ENCODE results near the gene NOD2. TPM values are rescaled to one million over a fixed set of nuclear protein-coding genes. Genes with fewer than 3 reads are reported as not detected.

The NOD2 gene
- total RNA-seq, 1 experiment from 2014 or later, result 0.17 TPM

GRCh38 chr16:50680556-50680893 lies 12.9 kb upstream of the NOD2 start:
- H3K4me1 Mint-ChIP-seq, result no peaks in the 10 kb centered on the region
- no peaks in the 10 kb centered on the region for H3K36me3 Mint-ChIP-seq (ENCODE audit: insufficient read depth in 1 of 3, low read depth in 3 of 3)
- no CpG with 5 or more reads among the region's 3 CpGs for WGBS (ENCODE audit: extremely low coverage, insufficient read length, low lambda C conversion rate)
- Histone ChIP-seq H3K4me2 (ENCODE audit: insufficient read depth, insufficient read length, low read length) (no peak overlapping the region), H2BK120ac (ENCODE audit: low read depth, low read length, poor library complexity, severe bottlenecking) (no peak overlapping the region), H3K14ac (ENCODE audit: insufficient read depth, low read length) (no peak overlapping the region), H2BK12ac (ENCODE audit: insufficient read length, low read depth, low read length) (no peak overlapping the region), H3K9ac (ENCODE audit: extremely low read depth, insufficient read length, low read length) (no peak overlapping the region), H3K23ac (ENCODE audit: insufficient read length, low read depth, low read length) (no peak overlapping the region), H3K56ac (ENCODE audit: insufficient read length, low read depth, low read length) (no peak overlapping the region), H3K9me3 (ENCODE audit: control insufficient read depth, low read depth, low read length) (no peaks in the 10 kb centered on the region), H3K79me1 (ENCODE audit: insufficient read depth, low read depth, low read length, poor library complexity, severe bottlenecking) (no peaks in the 10 kb centered on the region), H2BK5ac (ENCODE audit: insufficient read length, low read length) (no peak overlapping the region), H4K5ac (ENCODE audit: insufficient read length, low read depth, low read length) (no peak overlapping the region), H3T11ph (ENCODE audit: low read length) (no peak overlapping the region), H2AFZ (ENCODE audit: low read length) (no peak overlapping the region), H3K4ac (ENCODE audit: low read depth, low read length) (no peak overlapping the region), H3K18ac (ENCODE audit: insufficient read length, low read depth, low read length) (no peak overlapping the region), H4K8ac (replicated peaks; ENCODE audit: insufficient read length, low read depth, low read length) (no peak overlapping the region), H3K4me1 (ENCODE audit: insufficient read depth, low read length) (no peaks in the 10 kb centered on the region), H2AK5ac (ENCODE audit: insufficient read length, low read length) (no peak overlapping the region), H4K91ac (ENCODE audit: insufficient read length, low read depth, low read length) (no peak overlapping the region), H3K27me3 (ENCODE audit: insufficient read depth, low read length) (no peaks in the 10 kb centered on the region), H2BK15ac (ENCODE audit: low read depth, low read length) (no peak overlapping the region), H2BK20ac (ENCODE audit: low read depth, low read length, poor library complexity, severe bottlenecking) (no peak overlapping the region), H3K23me2 (ENCODE audit: insufficient read length, low read depth, low read length, poor library complexity, severe bottlenecking) (no peaks in the 10 kb centered on the region), H3K79me2 (ENCODE audit: insufficient read depth, low read length) (no peaks in the 10 kb centered on the region), H3K27ac (ENCODE audit: insufficient read length, low read depth, low read length) (no peak overlapping the region), H4K20me1 (ENCODE audit: control insufficient read depth, insufficient read depth, insufficient read length) (no peaks in the 10 kb centered on the region)
- no peak overlapping the region for H3K27ac Mint-ChIP-seq
- H3K27me3 Mint-ChIP-seq (ENCODE audit: low read depth), result peaks cover 2% of the 10 kb centered on the region
- no peaks in the 10 kb centered on the region for H3K9me3 Mint-ChIP-seq
- no peak for DNase-seq
- TF ChIP-seq, protein P1, sequence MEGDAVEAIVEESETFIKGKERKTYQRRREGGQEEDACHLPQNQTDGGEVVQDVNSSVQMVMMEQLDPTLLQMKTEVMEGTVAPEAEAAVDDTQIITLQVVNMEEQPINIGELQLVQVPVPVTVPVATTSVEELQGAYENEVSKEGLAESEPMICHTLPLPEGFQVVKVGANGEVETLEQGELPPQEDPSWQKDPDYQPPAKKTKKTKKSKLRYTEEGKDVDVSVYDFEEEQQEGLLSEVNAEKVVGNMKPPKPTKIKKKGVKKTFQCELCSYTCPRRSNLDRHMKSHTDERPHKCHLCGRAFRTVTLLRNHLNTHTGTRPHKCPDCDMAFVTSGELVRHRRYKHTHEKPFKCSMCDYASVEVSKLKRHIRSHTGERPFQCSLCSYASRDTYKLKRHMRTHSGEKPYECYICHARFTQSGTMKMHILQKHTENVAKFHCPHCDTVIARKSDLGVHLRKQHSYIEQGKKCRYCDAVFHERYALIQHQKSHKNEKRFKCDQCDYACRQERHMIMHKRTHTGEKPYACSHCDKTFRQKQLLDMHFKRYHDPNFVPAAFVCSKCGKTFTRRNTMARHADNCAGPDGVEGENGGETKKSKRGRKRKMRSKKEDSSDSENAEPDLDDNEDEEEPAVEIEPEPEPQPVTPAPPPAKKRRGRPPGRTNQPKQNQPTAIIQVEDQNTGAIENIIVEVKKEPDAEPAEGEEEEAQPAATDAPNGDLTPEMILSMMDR (conservative IDR thresholded peaks at IDR 0.05), result no peak
- H3K4me3 Mint-ChIP-seq, result no peak overlapping the region

Data from H9 (cell line).